HepG2 (cell line): ENCODE measurements around the gene GRK5. TPM values are rescaled to one million over a fixed set of nuclear protein-coding genes. Genes with fewer than 3 reads are reported as not detected.
"Not testable (repeated sequence)": the region's sequence is repeated elsewhere in the genome, so short reads cannot be mapped to it uniquely, and the experiment has no call there.

Source experiments
- ATAC-seq: fragments of 200-7000 bp; cut with Tn5 transposase; 3 replicates; pipeline ENCODE4 v1.9.1; 2020; ENCODE audit warnings: mild to moderate bottlenecking, moderate library complexity
- BruUV-seq: library from RNA; stranded (reverse); fragments of 400-500 nt; replicated peaks from 2 replicates; lab custom pipeline; 2021; lab: Mats Ljungman, UMichigan
- CTCF ChIA-PET: fragments of 300-600 bp; formaldehyde crosslinking; extraction: SDS; loops from one replicate; lab custom pipeline; 2021; ENCODE audit warnings: low total read pairs, inconsistent platforms, low intra/inter-chr PET ratio; lab: Yijun Ruan, JAX
- POLR2A ChIA-PET: fragments of 350-600 bp; sonication (Branson Sonifier 250); formaldehyde crosslinking; loops from one replicate; lab custom pipeline; 2020; ENCODE audit warnings: antibody characterized with exemption, inconsistent platforms; lab: Yijun Ruan, JAX
- DNase-seq: peaks from one replicate; pipeline ENCODE4 v3.0.0-alpha.2; 2015; ENCODE audit warnings: low spot score
- FAIRE-seq: peaks from 3 replicates; lab custom pipeline; 2011; peaks lifted over from hg19 to GRCh38; lab: Jason Lieb, UNC
- H2AFZ ChIP-seq: one replicate; pipeline ENCODE4 v1.6.1; 2011; ENCODE audit warnings: low read length, inconsistent platforms
- H3K27ac ChIP-seq: fragments of 300-600 bp; 3 replicates; pipeline ENCODE4 v1.8.0; 2011; ENCODE audit warnings: mixed run types, mild to moderate bottlenecking, mixed read lengths, low read length, inconsistent platforms; ENCODE audit not compliant: insufficient read depth; ENCODE audit errors: extremely low read length
- H3K27me3 ChIP-seq, 2 experiments: fragments of 200-600 bp in 1 of 2; 2 replicates in 1 of 2; 3 replicates in 1 of 2; pipeline versions ENCODE4 v1.6.0 to v1.8.0; 2011; ENCODE audit warnings: low read length in 2 of 2, mild to moderate bottlenecking in 2 of 2, moderate library complexity in 2 of 2, inconsistent platforms in 1 of 2; ENCODE audit not compliant: insufficient read depth in 2 of 2, control insufficient read depth in 1 of 2
- H3K36me3 ChIP-seq, 2 experiments: fragments of 200-600 bp in 1 of 2; replicated peaks in 1 of 2; 2 replicates in 1 of 2; 3 replicates in 1 of 2; pipeline versions ENCODE4 v1.5.1 to v1.8.0; 2011; ENCODE audit warnings: low read length in 2 of 2, inconsistent platforms in 1 of 2; ENCODE audit not compliant: insufficient read depth in 2 of 2, control insufficient read depth in 1 of 2
- H3K4me1 ChIP-seq: 2 replicates; pipeline ENCODE4 v1.5.1; 2012; ENCODE audit warnings: low read length, inconsistent platforms; ENCODE audit not compliant: insufficient read depth
- H3K4me2 ChIP-seq: 2 replicates; pipeline ENCODE4 v1.6.0; 2011; ENCODE audit warnings: low read depth, low read length, inconsistent platforms
- H3K4me3 ChIP-seq, 3 experiments: fragments of 200-600 bp in 1 of 3; sonication (generic), shearing (Covaris generic) in 1 of 3; replicated peaks in 1 of 3; 2 replicates each; pipeline ENCODE4 v1.5.1; 2011 to 2016; ENCODE audit warnings: low read length in 3 of 3, inconsistent platforms in 2 of 3, low read depth in 2 of 3, mild to moderate bottlenecking in 2 of 3, control low read depth in 1 of 3, mixed read lengths in 1 of 3; ENCODE audit not compliant: insufficient read depth in 1 of 3
- H3K79me2 ChIP-seq: one replicate; pipeline ENCODE4 v1.6.1; 2011; ENCODE audit warnings: low read length, inconsistent platforms; ENCODE audit not compliant: insufficient read depth
- H3K9ac ChIP-seq: 2 replicates; pipeline ENCODE4 v1.6.0; 2011; ENCODE audit warnings: mild to moderate bottlenecking, low read depth, low read length, inconsistent platforms; ENCODE audit not compliant: insufficient read depth
- H3K9me3 ChIP-seq: 2 replicates; pipeline ENCODE4 v1.5.1; 2012; ENCODE audit warnings: mild to moderate bottlenecking, low read length
- H4K20me1 ChIP-seq: 2 replicates; pipeline ENCODE4 v1.6.0; 2011; ENCODE audit warnings: inconsistent platforms, mild to moderate bottlenecking, low read length, moderate library complexity; ENCODE audit not compliant: insufficient read depth
- BHLHE40 ChIP-seq: IDR thresholded peaks from 2 replicates; pipeline ENCODE4 v1.6.1; 2011; ENCODE audit warnings: low read length, improper control_type of control experiment
- CENPX ChIP-seq: sonication (generic); formaldehyde crosslinking; IDR thresholded peaks from 2 replicates; pipeline ENCODE4 v1.9.0; 2021; ENCODE audit warnings: mild to moderate bottlenecking, missing genetic modification reagents, moderate library complexity
- DMAP1 ChIP-seq: IDR thresholded peaks from 2 replicates; pipeline ENCODE4 v1.6.1; 2016
- HMGXB3 ChIP-seq: sonication (generic); formaldehyde crosslinking; IDR thresholded peaks from 2 replicates; pipeline ENCODE4 v1.4.0; 2020; ENCODE audit warnings: missing genetic modification reagents, borderline replicate concordance
- JARID2 ChIP-seq: sonication (generic); formaldehyde crosslinking; IDR thresholded peaks from 2 replicates; pipeline ENCODE4 v1.8.1; 2023; ENCODE audit warnings: missing genetic modification reagents, inconsistent platforms; ENCODE audit not compliant: insufficient replicate concordance
- KAT2B ChIP-seq: fragments of 150-350 bp; IDR thresholded peaks from 2 replicates; pipeline ENCODE4 v1.6.1; 2014; ENCODE audit warnings: low read depth, low read length, borderline replicate concordance
- NAIF1 ChIP-seq: sonication (generic); formaldehyde crosslinking; IDR thresholded peaks from 2 replicates; pipeline ENCODE4 v1.5.0; 2020; ENCODE audit warnings: mild to moderate bottlenecking, missing genetic modification reagents, borderline replicate concordance
- SRSF1 ChIP-seq: fragments of 200-400 bp; formaldehyde crosslinking; optimal IDR thresholded peaks from 2 replicates; pipeline ENCODE3; 2017; ENCODE audit warnings: mild to moderate bottlenecking, low read depth, low read length, moderate library complexity
- ZC3H13 ChIP-seq: sonication (generic); formaldehyde crosslinking; IDR thresholded peaks from 2 replicates; pipeline ENCODE4 v1.8.1; 2023; ENCODE audit warnings: mild to moderate bottlenecking, missing genetic modification reagents, moderate library complexity
- ZNF136 ChIP-seq: sonication (generic); formaldehyde crosslinking; IDR thresholded peaks from 2 replicates; pipeline ENCODE4 v1.8.1; 2022; ENCODE audit warnings: low read depth, mild to moderate bottlenecking, moderate library complexity, missing genetic modification reagents
- ZNF329 ChIP-seq: sonication (generic); formaldehyde crosslinking; IDR thresholded peaks from 2 replicates; pipeline ENCODE4 v1.9.0; 2021; ENCODE audit warnings: low read depth, mild to moderate bottlenecking, missing genetic modification reagents
- ZNF572 ChIP-seq: sonication (generic); formaldehyde crosslinking; IDR thresholded peaks from 2 replicates; pipeline ENCODE4 v1.5.1; 2020; ENCODE audit warnings: mild to moderate bottlenecking, missing genetic modification reagents
- WGBS: methylation state at CpG from one replicate; pipeline ENCODE4 v1.1.6; 2017; ENCODE audit warnings: low lambda C conversion rate; 5-methylcytosine and 5-hydroxymethylcytosine counted together
- in situ Hi-C: cut with HindIII; loops from 2 replicates; pipeline ENCODE4 v1.10.0; 2017; ENCODE audit warnings: low pct_unique_long_range_greater_than_20kb; ENCODE audit not compliant: extremely low pct_ligation_motif_present
- intact Hi-C: fragments of 100-400 bp; cut with micrococcal nuclease; formaldehyde crosslinking; loops from one replicate; pipeline ENCODE4 v1.10.0; 2022; ENCODE audit not compliant: unreplicated experiment
- polyA plus RNA-seq, 8 experiments: library from polyadenylated mRNA; depleted of rRNA in 3 of 8; stranded (reverse) in 7 of 8; unstranded in 1 of 8; fragments of >200 nt; fragmentation: Illumina TruSeq in 4 of 8; extraction: Trizol in 4 of 8; gene quantifications; 2 replicates each; pipeline versions ENCODE4 v1.2.1 to v1.2.3, GENCODE V29; 2011 to 2016; ENCODE audit warnings: low read depth in 4 of 8, missing spikeins in 1 of 8, mixed read lengths in 1 of 8; ENCODE audit not compliant: insufficient read depth in 1 of 8
- total RNA-seq, 5 experiments: library from RNA; depleted of rRNA; stranded (reverse); fragments of >200 nt; fragmentation: Illumina TruSeq; extraction: Trizol; gene quantifications; 2 replicates each; pipeline ENCODE4 v1.2.3, GENCODE V29; 2016; ENCODE audit warnings: low read depth in 1 of 5

GRK5 gene
- total and polyA plus RNA-seq, 2 of the 13 experiments (the other 11 are each of a cell fraction or from before 2014, with no cell fraction given) = 10.4 to 12.6 TPM

- no peak for TF ChIP-seq NAIF1 (CRISPR knock-in tag)
Measured at GRCh38 chr10:119275085-119275484, 67.7 kb downstream of the GRK5 start (continued).

- H3K36me3 ChIP-seq, BruUV-seq, H3K4me3 ChIP-seq, H3K4me2 ChIP-seq, H3K9ac ChIP-seq, H3K9me3 ChIP-seq, H2AFZ ChIP-seq, ATAC-seq, DNase-seq, intact Hi-C loops, POLR2A ChIA-PET, in situ Hi-C loops, FAIRE-seq, H3K27ac ChIP-seq, H4K20me1 ChIP-seq, H3K27me3 ChIP-seq, CTCF ChIA-PET: not testable (repeated sequence)
- 97% methylated on average over 4 of the region's 4 CpGs for WGBS
- H3K4me1 ChIP-seq = peaks cover 30% of the 10 kb centered on the region
- H3K79me2 ChIP-seq = peaks cover 11% of the 10 kb centered on the region
Measured at GRCh38 chr10:119276194-119276593, 68.8 kb downstream of the GRK5 start.

GRCh38 chr10:119278126-119278709 is 70.8 kb downstream of the GRK5 start:
- intact Hi-C loops = no loop called here
- no peak overlapping the region for H3K9ac ChIP-seq
- H3K27me3 ChIP-seq = no peaks in the 10 kb centered on the region
- no peak overlapping the region for H3K4me3 ChIP-seq
- H3K79me2 ChIP-seq = peaks cover 10% of the 10 kb centered on the region
- no peak for DNase-seq
- no peak overlapping the region for H3K27ac ChIP-seq
- H3K4me2 ChIP-seq = no peak overlapping the region
- 96% methylated on average over 14 of the region's 14 CpGs for WGBS
- FAIRE-seq = no peak
- H3K36me3 ChIP-seq = no peaks in the 10 kb centered on the region
- in situ Hi-C loops = no loop called here
- no peaks in the 10 kb centered on the region for H4K20me1 ChIP-seq
- no peaks in the 10 kb centered on the region for H3K9me3 ChIP-seq
- POLR2A ChIA-PET = no interaction called here
- peaks cover 11% of the 10 kb centered on the region; the same call in 1 of the 2 replicates for H3K4me1 ChIP-seq
- no TSS peak for BruUV-seq
- ATAC-seq = no peak
- no peak overlapping the region for H2AFZ ChIP-seq
- CTCF ChIA-PET = no interaction called here
- no peak for TF ChIP-seq DMAP1 (CRISPR knock-in tag)
- no peak for TF ChIP-seq ZNF572 (CRISPR knock-in tag)
- no peak for TF ChIP-seq ZNF136 (CRISPR knock-in tag)
- TF ChIP-seq HMGXB3 (CRISPR knock-in tag) = no peak
- TF ChIP-seq BHLHE40 = no peak
- TF ChIP-seq ZNF329 (CRISPR knock-in tag) = no peak
- no peak for TF ChIP-seq JARID2 (CRISPR knock-in tag)
- no peak for TF ChIP-seq KAT2B
- TF ChIP-seq ZC3H13 (CRISPR knock-in tag) = no peak
- TF ChIP-seq SRSF1 = no peak
- no peak for TF ChIP-seq CENPX (CRISPR knock-in tag)
